Ishikawa (cell line): Measurements from ENCODE around the gene FBF1.

Experiments
- CEBPB ChIP-seq: IDR thresholded peaks from 2 replicates; pipeline ENCODE4 v1.6.1; 2012
- CREB1 ChIP-seq: IDR thresholded peaks from 2 replicates; pipeline ENCODE4 v1.6.1; 2012; ENCODE audit warnings: low read depth
- EGR1 ChIP-seq: IDR thresholded peaks from 2 replicates; pipeline ENCODE4 v1.6.1; 2012
- EP300 ChIP-seq: IDR thresholded peaks from 2 replicates; pipeline ENCODE4 v1.6.1; 2012; ENCODE audit warnings: borderline replicate concordance
- FOXM1 ChIP-seq: IDR thresholded peaks from 2 replicates; pipeline ENCODE4 v1.6.1; 2012; ENCODE audit warnings: low read depth, borderline replicate concordance
- MAX ChIP-seq: IDR thresholded peaks from 2 replicates; pipeline ENCODE4 v1.6.1; 2012
- NFIC ChIP-seq: IDR thresholded peaks from 2 replicates; pipeline ENCODE4 v1.6.1; 2012
- RAD21 ChIP-seq: IDR thresholded peaks from 2 replicates; pipeline ENCODE4 v1.6.1; 2012; ENCODE audit warnings: low read depth
- REST ChIP-seq: IDR thresholded peaks from 2 replicates; pipeline ENCODE4 v1.6.1; 2012; ENCODE audit warnings: low read depth, mild to moderate bottlenecking
- TAF1 ChIP-seq: IDR thresholded peaks from 2 replicates; pipeline ENCODE4 v1.6.1; 2012; ENCODE audit warnings: low read depth, mild to moderate bottlenecking
- TCF12 ChIP-seq: IDR thresholded peaks from 2 replicates; pipeline ENCODE4 v1.6.1; 2012; ENCODE audit warnings: low read depth
- TEAD4 ChIP-seq: IDR thresholded peaks from 2 replicates; pipeline ENCODE4 v1.6.1; 2012
- USF1 ChIP-seq: IDR thresholded peaks from 2 replicates; pipeline ENCODE4 v1.6.1; 2012
- YY1 ChIP-seq: IDR thresholded peaks from 2 replicates; pipeline ENCODE4 v1.6.1; 2012; ENCODE audit warnings: low read depth
- ZBTB7A ChIP-seq: IDR thresholded peaks from 2 replicates; pipeline ENCODE4 v1.6.1; 2012; ENCODE audit warnings: low read depth

FBF1 gene

GRCh38 chr17:75872434-75873351 is 68.1 kb downstream of the FBF1 start:
- no peak for TF ChIP-seq USF1
- TF ChIP-seq TCF12: peak; percentile 53; the same call in 1 of the 2 replicates
- no peak for TF ChIP-seq CREB1
- TF ChIP-seq CEBPB: no peak
- TF ChIP-seq FOXM1: no peak
- no peak for TF ChIP-seq REST
- TF ChIP-seq TEAD4: peak; percentile 87
- no peak for TF ChIP-seq NFIC
- TF ChIP-seq EGR1: no peak
- TF ChIP-seq YY1: no peak
- TF ChIP-seq MAX: no peak
- TF ChIP-seq RAD21: no peak

- peak; percentile 7; the same call in 1 of the 2 replicates for TF ChIP-seq RAD21
- peak; percentile 69 for TF ChIP-seq TCF12
- no peak for TF ChIP-seq USF1
- 0 out of 2 replicates have a peak, but pooled peaks have one; percentile 12 for TF ChIP-seq TAF1
- TF ChIP-seq MAX: no peak; the same call in 1 of the 2 replicates
- peak; percentile 95 for TF ChIP-seq ZBTB7A
- 0 out of 2 replicates have a peak, but pooled peaks have one; percentile 22 for TF ChIP-seq TEAD4
- no peak for TF ChIP-seq CEBPB
- no peak for TF ChIP-seq EGR1
- TF ChIP-seq NFIC: peak; percentile 89
- TF ChIP-seq EP300: 0 out of 2 replicates have a peak, but pooled peaks have one; percentile 54
- no peak for TF ChIP-seq REST
- no peak for TF ChIP-seq CREB1
- TF ChIP-seq FOXM1: peak; percentile 27; the same call in 1 of the 2 replicates
- TF ChIP-seq YY1: 0 out of 2 replicates have a peak, but pooled peaks have one; percentile 12
These were observed 71.3 kb downstream of the FBF1 start for GRCh38 chr17:75869282-75870141.

- TF ChIP-seq USF1 (no peak), YY1 (no peak), RAD21 (no peak)
These were observed 76.4 kb downstream of the FBF1 start for GRCh38 chr17:75864448-75864871.

- TF ChIP-seq REST (no peak), MAX (no peak), USF1 (no peak), ZBTB7A (no peak), YY1 (no peak), CREB1 (no peak), RAD21 (no peak), TCF12 (no peak), NFIC (no peak), CEBPB (no peak), EGR1 (no peak), TEAD4 (no peak)
These were observed 78.9 kb downstream of the FBF1 start for GRCh38 chr17:75861927-75862317.
